HG03342 (cell line): ENCODE results near the gene EXOSC5.

ENCODE experiments used
- ATAC-seq: cut with Tn5 transposase; IDR thresholded peaks from one replicate; pipeline ENCODE4 v1.9.1; 2021; ENCODE audit warnings: mild to moderate bottlenecking, moderate library complexity; ENCODE audit not compliant: unreplicated experiment

Gene EXOSC5

GRCh38 chr19:41426952-41427646 is 29.9 kb upstream of the EXOSC5 start, which contains the start of gene B3GNT8:
TSS of gene B3GNT8 (minus strand) at chr19:41427374. CDS start at chr19:41426778, 596 bp downstream.
- ATAC-seq = no peak

GRCh38 chr19:41426116-41426841 is 29.1 kb upstream of the EXOSC5 start:
- ATAC-seq = no peak

- no peak for ATAC-seq
Measured at GRCh38 chr19:41425174-41426115, 28.3 kb upstream of the EXOSC5 start.

GRCh38 chr19:41424335-41425173 is 27.4 kb upstream of the EXOSC5 start:
- no peak for ATAC-seq

- no peak for ATAC-seq
Measured at GRCh38 chr19:41422955-41423354, 25.8 kb upstream of the EXOSC5 start.

GRCh38 chr19:41422456-41422855 is 25.3 kb upstream of the EXOSC5 start:
- ATAC-seq = no peak

- no peak for ATAC-seq
Measured at GRCh38 chr19:41421973-41422372, 24.8 kb upstream of the EXOSC5 start.

- no peak for ATAC-seq
Measured at GRCh38 chr19:41421314-41421713, 24.2 kb upstream of the EXOSC5 start.

GRCh38 chr19:41420101-41420880 is 23.1 kb upstream of the EXOSC5 start:
- ATAC-seq = no peak

- no peak for ATAC-seq
Measured at GRCh38 chr19:41416194-41416674, 19.1 kb upstream of the EXOSC5 start.

- no peak for ATAC-seq
Measured at GRCh38 chr19:41415154-41415571, 18.0 kb upstream of the EXOSC5 start.

- ATAC-seq = no peak
Measured at GRCh38 chr19:41414461-41414860, 17.3 kb upstream of the EXOSC5 start.

- no peak for ATAC-seq
Measured at GRCh38 chr19:41413947-41414346, 16.8 kb upstream of the EXOSC5 start.

- ATAC-seq = no peak
Measured at GRCh38 chr19:41412953-41413352, 15.8 kb upstream of the EXOSC5 start.

GRCh38 chr19:41411968-41412265 is 14.8 kb upstream of the EXOSC5 start:
- no peak for ATAC-seq

GRCh38 chr19:41411100-41411967 is 14.2 kb upstream of the EXOSC5 start:
- no peak for ATAC-seq

GRCh38 chr19:41410336-41411054 is 13.3 kb upstream of the EXOSC5 start:
- ATAC-seq = no peak

GRCh38 chr19:41409288-41409687 is 12.1 kb upstream of the EXOSC5 start:
- ATAC-seq = no peak
